Raji (cell line): ENCODE measurements around the gene ANKZF1.

ENCODE experiments used
- POLR2A ChIP-seq: IDR thresholded peaks from 2 replicates; pipeline ENCODE4 v1.6.1; 2011; ENCODE audit warnings: low read depth, low read length, control low read depth; ENCODE audit not compliant: insufficient read depth

ANKZF1 gene

GRCh38 chr2:219277703-219278654, 48.4 kb downstream of the ANKZF1 start:
- TF ChIP-seq POLR2A: peak; percentile 91

GRCh38 chr2:219278655-219279150, 49.1 kb downstream of the ANKZF1 start:
- TF ChIP-seq POLR2A: no peak

- peak; percentile 74 for TF ChIP-seq POLR2A
Observed at GRCh38 chr2:219279151-219279915, 49.7 kb downstream of the ANKZF1 start, which contains the start of gene DNAJB2. TSS of gene DNAJB2 (plus strand) at chr2:219279366. CDS start at chr2:219279834, 468 bp downstream.

- no peak for TF ChIP-seq POLR2A
Observed at GRCh38 chr2:219279916-219280516, 50.4 kb downstream of the ANKZF1 start.

- no peak for TF ChIP-seq POLR2A
Observed at GRCh38 chr2:219280651-219281050, 51.0 kb downstream of the ANKZF1 start.

GRCh38 chr2:219281588-219281987, 52.0 kb downstream of the ANKZF1 start:
- TF ChIP-seq POLR2A: no peak

GRCh38 chr2:219282375-219282774, 52.8 kb downstream of the ANKZF1 start:
- no peak for TF ChIP-seq POLR2A

- no peak for TF ChIP-seq POLR2A
Observed at GRCh38 chr2:219282943-219283581, 53.5 kb downstream of the ANKZF1 start.

GRCh38 chr2:219284501-219285372, 55.1 kb downstream of the ANKZF1 start:
- TF ChIP-seq POLR2A: no peak

GRCh38 chr2:219285373-219285735, 55.7 kb downstream of the ANKZF1 start:
- no peak for TF ChIP-seq POLR2A

GRCh38 chr2:219285894-219286425, 56.4 kb downstream of the ANKZF1 start:
- TF ChIP-seq POLR2A: no peak
